Measurements from ENCODE around the gene PTPRN2.

- TF ChIP-seq CTCF (conservative IDR thresholded peaks at IDR 0.05; ENCODE audit: low read depth, low read length): no peak
- TF ChIP-seq EZH2 (IDR thresholded peaks at IDR 0.05; ENCODE audit: borderline replicate concordance, low read depth, low read length, poor library complexity, severe bottlenecking): no peak
Observed at GRCh38 chr7:157662981-157663716, 924.5 kb downstream of the PTPRN2 start.

Data from A673 (cell line).